Choroid plexus epithelial cell (primary cell): Measurements from ENCODE around the gene MCEE.
A peak's percentile ranks its signal among the peaks of the same experiment; 100 is the strongest.

ENCODE experiments used
- DNase-seq: peaks from one replicate; pipeline ENCODE4 v3.0.0-alpha.2; 2010; ENCODE audit warnings: low read depth
- H3K4me3 ChIP-seq: 2 replicates; pipeline ENCODE4 v1.5.1; 2011; ENCODE audit warnings: low read depth, mild to moderate bottlenecking, control low read depth, low read length, moderate library complexity
- CTCF ChIP-seq: conservative IDR thresholded peaks from 2 replicates; pipeline ENCODE4 v1.5.1; 2011; ENCODE audit warnings: low read depth, mild to moderate bottlenecking, control low read depth, inconsistent platforms, low read length, moderate library complexity

Gene MCEE

GRCh38 chr2:71074893-71075395 is 55.1 kb downstream of the MCEE start:
- no peak overlapping the region for H3K4me3 ChIP-seq
- no peak for TF ChIP-seq CTCF
- DNase-seq, result no peak

- no peak overlapping the region for H3K4me3 ChIP-seq
- DNase-seq, result no peak
- no peak for TF ChIP-seq CTCF
These were observed 56.6 kb downstream of the MCEE start for GRCh38 chr2:71073475-71073874.

GRCh38 chr2:71072492-71072891 is 57.5 kb downstream of the MCEE start:
- TF ChIP-seq CTCF, result no peak
- no peak overlapping the region for H3K4me3 ChIP-seq
- no peak for DNase-seq

GRCh38 chr2:71071681-71072398 is 58.2 kb downstream of the MCEE start:
- peak; percentile 17 for DNase-seq
- H3K4me3 ChIP-seq, result no peak overlapping the region
- no peak for TF ChIP-seq CTCF

GRCh38 chr2:71070294-71071093 is 59.5 kb downstream of the MCEE start:
- H3K4me3 ChIP-seq, result no peak overlapping the region
- peak; percentile 65 for DNase-seq
- TF ChIP-seq CTCF, result peak; percentile 61

GRCh38 chr2:71069376-71069775 is 60.7 kb downstream of the MCEE start:
- H3K4me3 ChIP-seq, result peak overlapping the region; percentile 99
- DNase-seq, result peak; percentile 5
- no peak for TF ChIP-seq CTCF
